Kidney epithelial cell (primary cell): ENCODE measurements around the gene LRRC3. TPM values are rescaled to one million over a fixed set of nuclear protein-coding genes. Genes with fewer than 3 reads are reported as not detected.

Experiments used
- DNase-seq: peaks from one replicate; pipeline ENCODE4 v3.0.0-alpha.2; 2010; ENCODE audit warnings: low read depth
- H3K27me3 ChIP-seq: 2 replicates; pipeline ENCODE4 v1.6.0; 2011; ENCODE audit warnings: low read length; ENCODE audit not compliant: control insufficient read depth, insufficient read depth
- H3K36me3 ChIP-seq: 2 replicates; pipeline ENCODE4 v1.5.1; 2011; ENCODE audit warnings: low read length; ENCODE audit not compliant: control insufficient read depth, insufficient read depth
- H3K4me3 ChIP-seq: 2 replicates; pipeline ENCODE4 v1.5.1; 2011; ENCODE audit warnings: low read depth, mild to moderate bottlenecking, control low read depth, low read length
- total RNA-seq: library from RNA; depleted of rRNA; stranded (reverse); fragments of >200 nt; gene quantifications from 2 replicates; pipeline ENCODE4 v1.2.3, GENCODE V29; 2015
- TF ChIP-seq, protein P1 (sequence below): IDR thresholded peaks from 2 replicates; pipeline ENCODE4 v1.5.1; 2011; ENCODE audit warnings: mild to moderate bottlenecking, moderate library complexity, low read length, control low read depth, inconsistent platforms; ENCODE audit not compliant: insufficient read depth, poor library complexity, severe bottlenecking

Gene LRRC3
- total RNA-seq, 1 donor from 2014 or later, result 3.4 TPM

DNA sequence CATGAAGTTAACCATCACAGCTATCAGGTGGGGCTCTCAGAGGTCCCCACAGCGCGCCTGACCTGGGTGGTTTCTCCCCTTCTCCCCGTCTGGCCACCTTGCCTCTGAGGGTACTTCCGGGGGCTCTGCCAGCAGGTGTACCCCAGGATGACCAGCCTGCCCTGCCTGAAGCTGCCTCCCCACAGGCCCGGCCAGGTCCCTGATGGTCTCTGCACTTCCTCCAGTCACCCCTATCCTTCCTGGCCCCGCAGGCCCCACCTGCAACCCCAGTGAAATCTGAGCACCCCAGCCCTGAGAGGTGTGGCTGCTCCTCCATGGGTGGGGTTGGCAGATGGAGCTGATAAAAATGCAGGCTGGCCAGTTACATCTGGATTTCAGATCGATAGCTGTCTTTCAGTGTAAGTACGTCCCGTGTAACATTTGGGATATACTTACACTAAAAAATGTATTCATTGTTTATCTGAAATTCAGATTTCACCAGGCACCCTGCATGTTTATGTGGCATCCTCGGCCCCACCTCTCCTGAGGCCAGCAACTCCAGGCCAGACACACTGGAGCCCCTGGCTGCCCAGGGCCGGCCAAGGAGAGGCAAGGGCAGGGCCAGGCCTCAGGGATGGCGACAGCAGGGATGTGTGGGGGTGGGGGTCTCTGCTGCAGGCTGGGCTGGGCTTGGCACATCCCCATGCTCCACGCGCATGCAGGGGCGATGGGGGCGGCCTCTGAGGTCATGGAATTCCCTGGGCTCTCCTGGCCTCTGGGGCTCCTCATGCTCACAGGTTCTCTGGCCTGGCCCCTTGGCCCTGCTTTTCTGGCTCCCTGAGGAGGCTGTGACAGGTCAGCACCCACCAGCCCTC is 25.1 kb downstream of the LRRC3 start:
- DNase-seq, result no peak
- H3K4me3 ChIP-seq, result no peak overlapping the region
- no peaks in the 10 kb centered on the region for H3K36me3 ChIP-seq
- no peaks in the 10 kb centered on the region for H3K27me3 ChIP-seq
- TF ChIP-seq, protein P1, sequence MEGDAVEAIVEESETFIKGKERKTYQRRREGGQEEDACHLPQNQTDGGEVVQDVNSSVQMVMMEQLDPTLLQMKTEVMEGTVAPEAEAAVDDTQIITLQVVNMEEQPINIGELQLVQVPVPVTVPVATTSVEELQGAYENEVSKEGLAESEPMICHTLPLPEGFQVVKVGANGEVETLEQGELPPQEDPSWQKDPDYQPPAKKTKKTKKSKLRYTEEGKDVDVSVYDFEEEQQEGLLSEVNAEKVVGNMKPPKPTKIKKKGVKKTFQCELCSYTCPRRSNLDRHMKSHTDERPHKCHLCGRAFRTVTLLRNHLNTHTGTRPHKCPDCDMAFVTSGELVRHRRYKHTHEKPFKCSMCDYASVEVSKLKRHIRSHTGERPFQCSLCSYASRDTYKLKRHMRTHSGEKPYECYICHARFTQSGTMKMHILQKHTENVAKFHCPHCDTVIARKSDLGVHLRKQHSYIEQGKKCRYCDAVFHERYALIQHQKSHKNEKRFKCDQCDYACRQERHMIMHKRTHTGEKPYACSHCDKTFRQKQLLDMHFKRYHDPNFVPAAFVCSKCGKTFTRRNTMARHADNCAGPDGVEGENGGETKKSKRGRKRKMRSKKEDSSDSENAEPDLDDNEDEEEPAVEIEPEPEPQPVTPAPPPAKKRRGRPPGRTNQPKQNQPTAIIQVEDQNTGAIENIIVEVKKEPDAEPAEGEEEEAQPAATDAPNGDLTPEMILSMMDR, result no peak

DNA sequence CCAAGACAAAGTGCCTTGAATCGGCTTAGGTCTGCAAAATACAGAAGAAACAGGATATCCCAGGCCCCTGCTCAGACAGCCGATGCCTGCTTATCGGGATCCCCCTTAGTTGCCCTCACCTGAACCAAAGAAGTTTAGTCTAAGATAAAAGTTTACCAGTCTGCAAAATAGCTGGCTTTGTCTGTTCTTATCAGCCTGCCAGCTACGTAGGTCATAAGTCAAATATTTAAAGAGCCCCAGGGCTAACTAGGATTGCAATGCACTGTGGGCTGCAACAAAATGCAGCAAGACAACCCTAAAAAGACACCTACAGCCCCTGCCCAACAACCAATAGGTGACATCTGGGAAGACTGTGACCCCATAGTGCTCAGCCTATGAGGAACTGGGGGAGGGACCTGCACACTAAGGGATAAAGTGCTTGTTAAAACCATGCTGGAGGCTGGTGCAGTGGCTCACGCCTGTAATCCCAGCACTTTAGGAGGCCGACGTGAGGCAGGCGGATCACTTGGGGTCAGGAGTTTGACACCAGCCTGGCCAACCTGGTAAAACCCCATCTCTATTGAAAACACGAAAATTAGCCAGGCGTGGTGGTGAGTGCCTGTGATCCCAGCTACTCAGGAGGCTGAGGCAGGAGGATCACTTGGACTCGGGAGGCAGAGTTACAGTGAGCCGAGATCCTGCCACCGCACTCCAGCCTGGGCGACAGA is 27.4 kb downstream of the LRRC3 start:
- no peaks in the 10 kb centered on the region for H3K27me3 ChIP-seq
- TF ChIP-seq, protein P1, result no peak
- H3K4me3 ChIP-seq, result no peak overlapping the region
- H3K36me3 ChIP-seq, result no peaks in the 10 kb centered on the region
- DNase-seq, result no peak

DNA sequence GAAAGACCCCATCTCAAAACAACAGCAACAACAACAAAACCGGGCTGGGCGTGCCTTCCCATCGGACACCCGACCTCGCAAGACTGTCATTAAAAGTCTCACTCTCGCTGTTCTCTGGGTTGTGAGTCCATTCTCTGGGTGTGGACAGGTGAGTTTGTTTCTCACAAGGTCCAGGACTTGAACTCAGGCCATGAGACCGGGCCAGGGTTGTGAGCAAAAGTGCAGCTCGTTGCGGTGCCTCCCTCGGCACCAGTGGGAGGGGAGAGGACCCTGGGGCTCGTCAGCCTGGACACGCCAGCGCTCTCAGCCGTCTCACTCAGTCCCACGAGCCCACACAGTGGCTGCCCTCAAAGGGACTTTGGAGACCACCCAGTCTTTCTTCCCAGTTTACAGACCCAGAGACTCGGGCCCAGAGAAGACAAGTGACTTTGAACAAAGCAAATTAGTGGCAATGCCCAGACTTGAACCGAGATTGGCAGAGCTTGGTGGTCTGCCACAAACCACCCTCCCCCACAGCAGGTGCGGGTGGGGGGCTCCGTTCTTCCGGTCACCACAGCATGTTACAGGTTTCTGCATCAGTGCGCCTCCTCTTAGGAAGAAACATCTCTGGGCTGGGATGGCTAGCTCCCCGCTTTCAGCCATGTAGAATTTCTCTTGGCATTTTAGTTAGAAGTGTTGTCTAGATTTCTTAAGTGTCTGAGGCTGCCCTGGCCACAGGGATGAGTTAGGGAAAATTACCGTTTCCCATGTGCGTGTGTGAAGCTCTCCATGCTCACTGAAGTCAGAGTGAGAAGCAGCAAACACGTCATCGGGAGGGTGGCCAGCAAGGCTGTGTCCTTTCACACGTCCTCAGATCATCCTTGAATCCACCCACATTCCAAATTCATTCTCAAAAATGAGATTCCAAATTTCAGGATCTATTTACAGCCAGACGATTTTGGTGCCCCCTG is 28.3 kb downstream of the LRRC3 start:
- TF ChIP-seq, protein P1, result no peak
- Histone ChIP-seq H3K4me3 (no peak overlapping the region), H3K27me3 (no peaks in the 10 kb centered on the region), H3K36me3 (no peaks in the 10 kb centered on the region)
- no peak for DNase-seq

DNA sequence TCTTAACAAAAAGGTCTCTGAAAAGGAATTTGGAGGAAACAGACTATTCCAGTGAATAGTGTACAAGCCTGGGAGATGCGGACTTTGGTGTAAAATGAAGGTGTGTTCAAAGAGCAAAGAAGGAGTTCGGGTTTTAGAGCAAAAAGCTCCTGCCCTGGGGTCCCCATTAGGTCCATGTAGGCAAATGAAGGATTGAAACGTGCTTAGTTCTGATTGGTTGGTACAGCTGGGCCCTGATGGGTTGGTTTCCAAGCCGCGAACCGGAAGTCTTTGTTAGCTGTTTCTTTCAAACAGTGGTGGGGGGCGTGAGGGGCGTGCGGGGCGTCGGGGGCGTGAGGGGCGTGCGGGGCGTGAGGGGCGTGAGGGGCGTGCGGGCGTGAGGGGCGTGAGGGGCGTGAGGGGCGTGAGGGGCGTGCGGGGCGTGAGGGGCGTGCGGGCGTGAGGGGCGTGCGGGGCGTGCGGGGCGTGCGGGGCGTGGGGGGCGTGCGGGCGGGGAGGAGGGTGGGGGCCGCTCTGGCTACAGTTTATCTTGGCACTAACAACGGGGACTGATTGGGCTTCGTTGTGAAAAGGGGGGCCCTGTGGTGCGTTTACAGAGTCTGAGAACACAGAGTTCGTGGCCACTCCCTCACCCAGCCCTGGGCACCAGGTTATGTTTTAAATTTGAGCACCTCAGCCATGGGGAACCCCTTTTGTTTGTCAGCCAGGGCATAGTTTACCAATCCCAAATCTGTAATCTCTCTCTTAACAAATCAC is 29.4 kb downstream of the LRRC3 start:
- TF ChIP-seq, protein P1, result no peak
- no peak overlapping the region for H3K4me3 ChIP-seq
- no peak for DNase-seq
- H3K36me3 ChIP-seq, result no peaks in the 10 kb centered on the region
- no peaks in the 10 kb centered on the region for H3K27me3 ChIP-seq

DNA sequence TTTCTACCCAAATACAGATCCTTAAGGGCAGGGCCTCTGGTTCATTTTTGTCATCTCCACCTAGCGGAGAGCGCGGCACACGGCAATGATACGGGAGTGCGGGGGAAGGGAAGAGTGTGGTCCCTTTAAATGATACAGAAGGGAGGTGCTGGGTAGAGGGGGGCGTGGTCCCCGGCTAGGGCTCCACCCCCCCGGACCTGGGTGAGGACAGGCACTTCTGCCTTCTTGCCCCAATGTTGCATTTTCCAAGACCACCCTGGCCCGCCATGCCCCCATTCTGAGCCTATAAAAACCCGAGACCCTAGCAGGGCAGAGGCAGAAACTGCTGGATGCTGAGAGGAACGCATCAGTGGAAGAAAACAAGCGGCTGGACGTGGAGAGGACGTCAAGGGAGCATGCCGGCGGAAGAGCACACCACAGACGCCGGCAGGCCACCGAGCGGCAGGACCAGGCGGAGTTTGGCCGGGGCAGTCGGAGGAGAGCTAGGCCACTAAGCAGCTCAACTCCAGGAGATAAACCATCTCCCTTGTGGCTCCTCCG is 30.0 kb downstream of the LRRC3 start:
- no peak overlapping the region for H3K4me3 ChIP-seq
- TF ChIP-seq, protein P1, result no peak
- H3K27me3 ChIP-seq, result no peaks in the 10 kb centered on the region
- DNase-seq, result no peak
- H3K36me3 ChIP-seq, result no peaks in the 10 kb centered on the region
